COR-L47 (cell line): ENCODE data around the gene PLOD1.
"Not testable (repeated sequence)": the region's sequence is repeated elsewhere in the genome, so short reads cannot be mapped to it uniquely, and the experiment has no call there.

ENCODE experiments used
- DNase-seq: peaks from one replicate; lab custom pipeline; 2025; lab: John Stamatoyannopoulos, UW

Gene PLOD1

DNA sequence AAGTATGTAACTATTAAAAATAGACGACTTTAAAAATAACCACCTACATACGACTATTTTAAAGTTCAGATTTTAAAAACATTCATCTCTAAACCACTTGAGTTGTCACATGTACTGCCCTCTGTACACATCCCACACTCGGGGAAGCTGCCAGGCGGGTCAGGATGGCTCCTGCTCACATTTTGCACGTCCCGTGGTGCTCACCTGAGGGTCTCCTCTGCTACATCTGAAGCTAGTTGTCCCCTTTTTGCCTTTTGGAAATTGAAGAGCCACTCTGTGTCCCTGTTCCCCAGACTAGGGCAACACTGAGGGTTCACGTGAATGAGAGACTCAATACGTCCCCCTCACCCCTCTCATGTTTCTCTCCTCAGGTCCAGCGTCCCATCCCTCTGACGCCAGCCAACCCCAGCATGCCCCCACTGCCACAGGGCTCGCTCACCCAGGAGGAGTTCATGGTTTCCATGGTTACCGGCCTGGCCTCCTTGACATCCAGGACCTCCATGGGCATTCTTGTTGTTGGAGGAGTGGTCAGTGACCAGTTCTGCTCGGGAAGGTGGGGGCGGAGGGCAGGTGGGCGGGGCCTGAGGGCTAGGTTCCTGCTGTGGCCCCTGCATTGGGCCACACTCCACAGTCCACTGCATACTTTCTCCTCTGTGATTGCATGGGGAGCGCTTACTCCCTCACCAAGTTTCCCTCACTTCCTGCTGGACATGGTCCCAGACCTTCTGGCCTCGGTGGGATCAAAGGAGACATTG is 71.8 kb downstream of the PLOD1 start:
- no peak for DNase-seq

DNA sequence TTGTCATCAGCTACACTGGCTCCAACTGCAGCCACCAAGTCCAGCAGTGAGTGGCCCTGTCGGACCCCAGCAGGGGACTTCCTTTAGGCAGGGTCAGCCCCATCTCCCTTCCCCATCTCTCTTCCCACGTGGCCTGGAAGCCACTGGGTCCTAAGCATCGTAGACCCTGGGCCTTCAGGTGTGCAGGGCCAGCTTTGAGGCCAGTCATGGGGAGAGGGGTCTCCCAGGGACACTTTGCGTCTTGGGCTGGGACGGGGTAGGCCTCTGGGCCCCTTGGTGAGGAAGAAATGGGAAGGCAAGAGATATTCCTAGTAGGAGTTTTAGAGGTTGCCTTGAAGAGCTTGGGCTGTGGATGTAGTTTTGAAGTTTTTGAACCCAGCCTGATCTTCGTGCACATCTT is 72.7 kb downstream of the PLOD1 start:
- no peak for DNase-seq

DNA sequence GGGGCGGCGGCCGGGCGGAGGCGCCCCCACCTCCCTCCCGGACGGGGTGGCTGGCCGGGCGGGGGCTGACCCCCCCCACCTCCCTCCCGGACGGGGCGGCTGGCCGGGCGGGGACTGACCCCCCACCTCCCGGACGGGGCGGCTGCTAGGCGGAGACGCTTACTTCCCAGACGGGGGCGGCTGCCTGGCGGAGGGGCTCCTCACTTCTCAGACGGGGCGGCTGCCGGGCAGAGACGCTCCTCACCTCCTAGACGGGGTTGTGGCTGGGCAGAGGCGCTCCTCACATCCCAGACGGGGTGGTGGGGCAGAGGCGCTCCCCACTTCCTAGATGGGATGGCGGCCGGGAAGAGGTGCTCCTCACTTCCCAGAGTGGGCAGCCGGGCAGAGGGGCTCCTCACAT is 73.8 kb downstream of the PLOD1 start:
- not testable (repeated sequence) for DNase-seq

DNA sequence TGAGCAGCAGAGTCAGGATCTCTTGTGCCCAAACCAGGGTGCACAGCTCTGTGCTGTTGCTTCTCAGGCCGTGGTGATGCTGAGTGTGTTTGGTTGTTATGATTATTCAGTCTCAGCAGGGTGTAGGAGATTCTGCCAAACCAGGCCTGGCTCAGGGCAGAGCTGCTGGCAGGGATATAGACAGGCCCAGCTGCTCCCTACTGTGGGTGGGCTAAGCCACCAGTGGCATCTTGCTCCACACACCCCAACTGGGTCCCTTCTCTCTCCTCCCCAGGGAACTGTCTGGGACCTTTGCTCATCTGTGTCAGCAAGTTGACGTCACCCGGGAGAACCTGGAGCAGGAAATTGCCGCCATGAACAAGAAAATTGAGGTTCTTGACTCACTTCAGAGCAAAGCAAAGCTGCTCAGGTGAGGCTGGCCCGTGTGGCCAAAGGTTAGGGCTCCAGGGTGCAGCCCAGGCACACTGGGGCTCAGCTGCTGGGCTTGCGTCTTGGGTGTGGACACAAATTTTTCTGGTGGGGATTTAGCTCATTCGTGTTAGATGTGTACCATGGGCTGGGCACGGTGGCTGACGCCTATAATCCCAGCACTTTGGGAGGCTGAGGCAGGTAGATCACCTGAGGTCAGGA is 74.9 kb downstream of the PLOD1 start:
- DNase-seq: no peak

DNA sequence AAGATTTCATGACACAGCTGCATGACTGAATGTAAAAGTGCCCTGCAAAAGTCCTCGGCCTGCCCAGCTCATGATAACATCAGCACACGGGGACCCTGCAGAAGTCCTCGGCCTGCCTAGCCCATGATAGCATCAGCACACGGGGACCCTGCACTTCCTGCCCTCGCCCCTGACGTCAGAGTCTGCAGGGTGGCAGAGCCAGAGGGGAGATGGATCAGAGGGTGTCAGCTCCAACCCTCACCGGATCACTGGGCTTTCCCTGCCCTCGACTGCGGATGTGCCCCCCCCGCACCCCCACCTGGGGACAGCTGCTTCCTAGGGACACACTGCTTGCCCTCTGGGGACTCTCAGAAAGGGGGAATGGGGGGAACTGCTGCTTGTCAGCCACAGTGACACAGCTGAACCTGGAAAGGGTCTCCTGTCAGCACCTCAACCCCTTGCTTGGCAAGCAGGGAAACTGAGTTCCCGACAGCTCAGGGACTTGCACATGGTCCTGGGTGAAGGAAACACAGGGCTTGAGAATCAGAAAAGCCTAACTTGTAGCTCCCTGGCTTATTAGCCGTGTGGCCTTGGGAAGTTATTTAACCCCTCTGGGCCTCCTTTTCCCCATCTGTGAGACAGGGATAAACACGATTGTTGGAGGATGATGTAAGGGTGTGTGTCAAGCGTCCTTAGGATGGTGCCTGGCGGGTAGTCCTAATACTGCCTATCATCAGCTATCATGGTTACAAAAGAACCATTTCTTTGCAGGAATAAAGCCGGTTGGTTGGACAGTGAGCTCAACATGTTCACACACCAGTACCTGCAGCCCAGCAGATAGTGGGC is 76.4 kb downstream of the PLOD1 start:
- no peak for DNase-seq

DNA sequence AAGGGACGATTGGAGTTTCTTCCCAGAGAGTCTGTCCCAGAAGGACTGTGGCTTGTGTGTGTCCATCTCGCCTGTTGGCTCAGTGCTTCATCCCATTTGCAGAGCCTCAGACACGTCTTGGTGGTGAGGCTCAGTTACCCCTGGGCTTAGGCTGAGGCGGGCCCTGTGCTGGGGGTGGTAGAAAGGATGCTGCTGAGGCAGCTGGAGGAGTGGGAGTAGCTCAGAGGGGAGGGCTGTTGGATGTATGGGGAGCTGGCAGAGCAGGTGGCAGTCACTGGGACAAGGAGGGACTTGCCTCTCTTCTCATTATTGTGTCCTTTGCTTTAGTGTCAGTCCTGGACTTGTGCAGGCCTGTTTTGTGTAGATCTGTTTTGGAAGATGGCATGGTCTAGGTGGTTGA is 77.5 kb downstream of the PLOD1 start:
- no peak for DNase-seq

DNA sequence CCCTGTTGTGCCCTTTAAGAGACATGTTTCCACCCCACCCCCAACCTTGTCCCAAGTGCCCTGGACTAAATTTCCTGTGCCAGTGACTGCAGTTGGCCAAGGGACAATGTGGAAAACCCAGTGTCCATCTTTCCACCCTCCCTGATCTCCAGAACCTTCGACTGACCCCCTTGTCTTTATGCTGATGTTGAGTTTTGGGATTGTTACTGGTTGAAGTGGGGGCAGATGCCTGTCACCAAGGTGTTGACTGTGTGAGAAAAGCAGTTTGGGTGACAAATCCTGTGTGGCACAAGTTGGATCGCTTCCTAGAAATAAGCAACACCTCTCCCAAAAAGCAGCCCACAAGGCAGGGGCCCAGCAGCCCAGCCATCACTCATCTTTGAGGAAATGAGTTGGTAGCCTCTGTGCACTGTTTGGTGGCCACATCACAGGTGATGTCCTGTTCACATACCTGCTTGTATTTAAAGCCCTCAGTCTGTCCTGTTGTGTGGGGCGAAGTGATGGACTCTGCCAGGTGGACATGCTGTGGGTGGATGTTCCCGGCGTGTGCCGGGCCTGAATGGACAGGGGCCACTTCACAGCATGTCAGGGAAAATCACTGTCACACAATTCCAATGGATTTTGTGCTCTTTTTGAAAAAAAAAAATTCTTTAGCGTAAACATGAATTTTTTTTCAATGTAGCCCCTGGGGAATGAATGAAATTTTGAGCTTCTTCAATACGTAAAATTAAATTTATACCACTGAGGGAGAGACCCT is 78.2 kb downstream of the PLOD1 start:
- DNase-seq: no peak

DNA sequence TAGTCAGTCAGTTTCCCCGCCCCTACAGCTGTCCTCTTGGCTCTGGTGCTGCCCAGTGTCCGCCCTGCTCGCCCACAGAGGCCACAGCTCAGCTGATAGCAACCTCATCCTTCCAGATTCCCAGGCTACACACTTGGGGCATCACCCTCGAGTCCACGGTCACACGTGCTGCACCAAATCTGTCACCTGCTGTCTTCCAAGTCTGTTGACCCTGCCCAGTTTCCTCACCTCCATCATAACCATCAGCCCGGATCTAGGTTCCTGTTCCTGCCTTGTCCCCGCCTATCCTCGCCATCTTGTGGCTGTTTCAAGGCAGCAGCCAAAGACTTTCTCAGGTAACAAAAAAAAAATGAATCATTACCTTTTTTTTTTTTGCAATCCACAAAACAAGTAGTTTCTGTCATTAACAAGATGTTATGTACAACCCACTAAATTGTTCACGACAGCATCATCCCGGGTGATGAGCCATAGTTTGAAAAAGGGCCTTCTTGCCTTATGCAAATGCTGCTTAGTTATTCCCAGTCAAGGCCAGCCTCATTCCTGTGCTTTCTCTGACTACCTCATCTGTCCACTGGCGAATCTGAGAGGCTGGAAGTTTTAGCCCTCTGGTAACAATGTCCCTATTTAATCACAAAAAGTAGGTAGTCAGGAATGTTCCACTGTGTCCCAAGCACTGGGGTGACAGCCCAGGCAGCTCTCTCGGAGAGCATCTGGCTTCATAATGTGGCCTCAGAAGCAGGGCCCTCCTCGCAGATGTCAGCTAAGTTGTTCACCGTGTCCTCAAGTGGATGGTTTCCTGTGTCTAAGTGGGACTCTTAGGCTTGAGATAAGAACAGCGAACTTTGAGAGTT is 79.8 kb downstream of the PLOD1 start:
- no peak for DNase-seq

DNA sequence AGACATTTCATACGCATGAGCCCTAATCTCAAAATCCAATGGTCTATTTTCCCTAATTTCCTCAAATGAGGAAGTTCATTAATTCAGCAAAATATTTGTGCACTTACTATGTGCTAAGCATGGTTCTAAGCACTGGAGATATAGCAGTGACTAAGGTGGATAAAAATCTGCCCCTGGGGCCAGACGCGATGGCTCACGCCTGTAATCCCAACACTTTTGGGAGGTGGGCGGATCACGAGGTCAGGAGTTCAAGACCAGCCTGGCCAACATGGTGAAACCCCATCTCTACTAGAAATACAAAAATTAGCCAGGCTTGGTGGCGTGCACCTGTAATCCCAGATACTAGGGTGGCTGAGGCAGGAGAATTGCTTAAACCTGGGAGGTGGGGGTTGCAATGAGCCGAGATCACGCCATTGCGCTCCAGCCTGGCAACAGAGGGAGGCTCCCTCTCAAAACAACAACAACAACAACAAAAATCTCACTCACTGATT is 80.5 kb downstream of the PLOD1 start:
- DNase-seq: no peak

DNA sequence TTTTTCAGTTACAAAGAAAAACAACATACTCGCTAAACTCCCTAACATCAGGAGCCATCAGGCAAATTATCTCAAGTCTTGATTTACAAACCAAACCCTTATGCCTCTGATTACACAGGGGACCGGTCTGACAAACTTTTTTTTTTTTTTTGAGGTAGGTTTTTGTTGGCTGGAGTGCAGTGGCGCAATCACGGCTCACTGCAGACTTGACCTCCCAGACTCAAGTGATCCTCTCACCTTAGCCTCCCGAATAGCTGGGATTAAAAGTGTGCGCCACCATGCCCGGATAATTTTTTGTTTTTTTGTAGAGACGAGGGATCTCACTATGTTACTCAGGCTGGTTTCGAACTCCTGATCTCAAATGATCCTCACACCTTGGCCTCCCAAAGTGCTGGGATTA is 81.0 kb downstream of the PLOD1 start:
- no peak for DNase-seq

DNA sequence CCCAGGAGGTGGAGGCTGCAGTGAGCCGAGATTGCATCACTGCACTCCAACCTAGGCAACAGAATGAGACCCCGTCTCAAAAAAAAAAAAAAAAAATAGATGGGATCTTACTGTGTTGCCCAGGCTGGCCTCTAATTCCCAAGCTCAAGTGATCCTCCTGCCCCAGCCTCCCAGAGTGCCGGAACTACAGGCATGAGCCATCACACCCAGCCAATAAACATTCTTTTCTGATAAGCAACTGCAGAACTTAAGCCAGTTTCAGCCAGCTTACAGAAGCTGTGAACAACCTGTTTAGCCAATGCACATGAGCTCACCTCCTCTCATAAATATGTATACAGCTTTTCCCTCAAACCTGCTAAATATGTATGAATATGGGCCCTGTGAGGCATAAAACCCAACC is 81.7 kb downstream of the PLOD1 start:
- DNase-seq: no peak

DNA sequence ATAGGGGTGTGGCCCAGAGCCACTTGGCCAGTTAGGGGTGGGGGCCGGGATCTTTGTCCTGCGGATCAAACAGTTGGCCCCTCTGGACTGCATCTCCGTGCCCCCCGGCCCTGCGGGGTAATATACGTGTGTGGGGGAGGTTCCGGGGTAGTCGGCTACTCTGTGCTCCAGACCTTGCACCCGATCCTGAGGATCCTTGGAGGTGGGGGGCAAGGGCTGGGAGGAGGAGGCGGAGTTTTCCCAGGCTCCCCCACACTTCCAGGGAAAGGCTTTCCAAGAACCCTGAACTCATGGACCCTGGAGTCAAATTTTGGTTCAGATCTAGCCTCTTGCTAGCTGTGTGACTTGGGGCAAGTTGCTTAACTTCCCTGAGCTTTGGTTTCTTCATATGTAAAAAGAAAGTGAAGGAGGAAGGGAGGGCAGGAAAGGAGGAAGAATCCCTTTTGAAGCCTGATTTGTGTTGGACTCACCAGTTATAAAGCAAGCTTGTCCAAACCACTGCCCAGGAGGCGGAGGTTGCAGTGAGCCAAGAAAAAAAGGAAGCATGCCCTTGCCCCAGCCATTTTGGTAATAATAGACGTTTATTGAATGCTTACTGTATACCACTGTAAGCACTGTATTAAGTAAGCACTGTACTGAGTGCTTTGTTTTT is 85.5 kb downstream of the PLOD1 start:
- no peak for DNase-seq

DNA sequence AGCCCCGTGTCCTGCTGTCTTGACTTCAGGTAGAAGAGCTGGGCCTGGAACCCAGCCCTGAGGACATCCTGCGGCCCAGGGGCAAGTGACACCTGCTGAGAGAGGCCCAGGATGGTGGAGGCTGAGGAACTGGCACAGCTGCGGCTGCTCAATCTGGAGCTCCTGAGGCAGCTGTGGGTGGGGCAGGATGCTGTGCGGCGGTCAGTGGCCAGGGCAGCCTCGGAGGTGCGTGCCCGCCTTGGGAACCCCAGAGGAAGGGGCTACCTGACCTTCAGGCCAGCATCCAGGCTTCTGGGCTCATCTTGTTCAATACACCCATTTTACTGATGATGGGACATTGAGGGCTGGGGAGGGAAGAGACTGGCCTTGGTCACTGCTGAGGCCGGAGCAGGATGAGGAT is 87.1 kb downstream of the PLOD1 start:
- no peak for DNase-seq

DNA sequence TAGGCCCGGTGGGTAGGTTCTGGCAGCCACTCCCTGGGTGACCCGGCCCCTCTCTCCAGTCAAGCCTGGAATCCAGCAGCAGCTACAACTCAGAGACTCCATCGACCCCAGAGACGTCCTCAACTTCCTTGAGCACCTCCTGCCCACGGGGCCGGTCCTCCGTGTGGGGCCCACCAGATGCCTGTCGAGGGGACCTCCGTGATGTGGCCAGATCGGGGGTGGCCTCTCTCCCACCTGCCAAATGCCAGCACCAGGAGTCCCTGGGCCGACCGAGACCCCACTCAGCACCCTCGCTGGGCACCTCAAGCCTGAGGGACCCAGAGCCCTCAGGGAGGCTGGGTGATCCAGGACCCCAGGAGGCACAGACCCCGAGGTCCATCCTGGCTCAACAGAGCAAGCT is 87.5 kb downstream of the PLOD1 start:
- DNase-seq: no peak
